HEK293 (cell line): ENCODE results near the gene DLD.

ENCODE experiments used
- HOXC10 ChIP-seq: sonication (generic); formaldehyde crosslinking; IDR thresholded peaks from 2 replicates; pipeline ENCODE4 v1.8.1; 2023; ENCODE audit warnings: mild to moderate bottlenecking, missing genetic modification reagents
- HOXD13 ChIP-seq: sonication (generic); formaldehyde crosslinking; IDR thresholded peaks from 2 replicates; pipeline ENCODE4 v1.8.0; 2022; ENCODE audit warnings: missing genetic modification reagents, borderline replicate concordance
- IKZF3 ChIP-seq: fragments of 450-650 bp; IDR thresholded peaks from 2 replicates; pipeline ENCODE4 v1.5.0; 2018; ENCODE audit warnings: missing biosample characterization, mild to moderate bottlenecking, missing genetic modification characterization, moderate library complexity
- KLF16 ChIP-seq: fragments of 450-650 bp; formaldehyde crosslinking; IDR thresholded peaks from 2 replicates; pipeline ENCODE4 v1.5.1; 2017; ENCODE audit warnings: missing biosample characterization, missing genetic modification characterization
- KLF8 ChIP-seq: fragments of 450-650 bp; formaldehyde crosslinking; IDR thresholded peaks from 2 replicates; pipeline ENCODE4 v1.5.1; 2016; ENCODE audit warnings: missing biosample characterization, missing genetic modification characterization
- SP2 ChIP-seq: fragments of 450-650 bp; formaldehyde crosslinking; IDR thresholded peaks from 2 replicates; pipeline ENCODE4 v1.5.1; 2016; ENCODE audit warnings: missing biosample characterization, missing genetic modification characterization
- SP7 ChIP-seq: fragments of 450-650 bp; formaldehyde crosslinking; IDR thresholded peaks from 2 replicates; pipeline ENCODE4 v1.5.1; 2016; ENCODE audit warnings: missing biosample characterization, missing genetic modification characterization
- ZNF140 ChIP-seq: fragments of 450-650 bp; formaldehyde crosslinking; IDR thresholded peaks from 2 replicates; pipeline ENCODE4 v1.5.1; 2016; ENCODE audit warnings: missing biosample characterization, missing genetic modification characterization
- ZNF16 ChIP-seq: fragments of 450-650 bp; formaldehyde crosslinking; IDR thresholded peaks from 2 replicates; pipeline ENCODE4 v1.5.1; 2016; ENCODE audit warnings: low read depth, missing biosample characterization, missing genetic modification characterization
- ZNF175 ChIP-seq: fragments of 450-650 bp; formaldehyde crosslinking; IDR thresholded peaks from 2 replicates; pipeline ENCODE4 v1.5.1; 2016; ENCODE audit warnings: missing biosample characterization, missing genetic modification characterization
- ZNF223 ChIP-seq: fragments of 450-650 bp; formaldehyde crosslinking; IDR thresholded peaks from 2 replicates; pipeline ENCODE4 v1.5.1; 2016; ENCODE audit warnings: missing biosample characterization, missing genetic modification characterization
- ZNF416 ChIP-seq: fragments of 450-650 bp; formaldehyde crosslinking; IDR thresholded peaks from 2 replicates; pipeline ENCODE4 v1.5.1; 2016; ENCODE audit warnings: missing biosample characterization, missing genetic modification characterization
- ZNF548 ChIP-seq: fragments of 450-650 bp; formaldehyde crosslinking; IDR thresholded peaks from 2 replicates; pipeline ENCODE4 v1.5.1; 2016; ENCODE audit warnings: missing biosample characterization, missing genetic modification characterization
- ZNF621 ChIP-seq: fragments of 450-650 bp; formaldehyde crosslinking; IDR thresholded peaks from 2 replicates; pipeline ENCODE4 v1.5.1; 2017; ENCODE audit warnings: missing biosample characterization, missing genetic modification characterization
- ZNF658 ChIP-seq: fragments of 450-650 bp; formaldehyde crosslinking; IDR thresholded peaks from 2 replicates; pipeline ENCODE4; 2016; ENCODE audit warnings: missing biosample characterization, missing genetic modification characterization
- TF ChIP-seq, protein P1 (sequence below): fragments of 450-650 bp; formaldehyde crosslinking; IDR thresholded peaks from 2 replicates; pipeline ENCODE4 v1.5.1; 2016; ENCODE audit warnings: missing biosample characterization, missing genetic modification characterization
- TF ChIP-seq, protein P2 (sequence below): fragments of 450-650 bp; formaldehyde crosslinking; IDR thresholded peaks from 2 replicates; pipeline ENCODE4 v1.5.1; 2016; ENCODE audit warnings: missing biosample characterization, missing genetic modification characterization
- TF ChIP-seq, protein P3 (sequence below): fragments of 450-650 bp; formaldehyde crosslinking; conservative IDR thresholded peaks from 2 replicates; pipeline ENCODE4 v1.5.1; 2016; ENCODE audit warnings: low read depth, missing biosample characterization, missing genetic modification characterization
- TF ChIP-seq, protein P4 (sequence below): fragments of 450-650 bp; formaldehyde crosslinking; IDR thresholded peaks from 2 replicates; pipeline ENCODE4 v1.5.1; 2016; ENCODE audit warnings: missing biosample characterization, missing genetic modification characterization
- TF ChIP-seq, protein P5 (sequence below): fragments of 450-650 bp; formaldehyde crosslinking; IDR thresholded peaks from 2 replicates; pipeline ENCODE4 v1.5.1; 2016; ENCODE audit warnings: missing biosample characterization, missing genetic modification characterization
- TF ChIP-seq, protein P6 (sequence below): fragments of 450-650 bp; formaldehyde crosslinking; IDR thresholded peaks from 2 replicates; pipeline ENCODE4 v1.5.1; 2016; ENCODE audit warnings: missing biosample characterization, missing genetic modification characterization
- TF ChIP-seq, protein P7 (sequence below): fragments of 450-650 bp; formaldehyde crosslinking; IDR thresholded peaks from 2 replicates; pipeline ENCODE4 v1.5.1; 2016; ENCODE audit warnings: missing biosample characterization, missing genetic modification characterization

Gene DLD

DNA sequence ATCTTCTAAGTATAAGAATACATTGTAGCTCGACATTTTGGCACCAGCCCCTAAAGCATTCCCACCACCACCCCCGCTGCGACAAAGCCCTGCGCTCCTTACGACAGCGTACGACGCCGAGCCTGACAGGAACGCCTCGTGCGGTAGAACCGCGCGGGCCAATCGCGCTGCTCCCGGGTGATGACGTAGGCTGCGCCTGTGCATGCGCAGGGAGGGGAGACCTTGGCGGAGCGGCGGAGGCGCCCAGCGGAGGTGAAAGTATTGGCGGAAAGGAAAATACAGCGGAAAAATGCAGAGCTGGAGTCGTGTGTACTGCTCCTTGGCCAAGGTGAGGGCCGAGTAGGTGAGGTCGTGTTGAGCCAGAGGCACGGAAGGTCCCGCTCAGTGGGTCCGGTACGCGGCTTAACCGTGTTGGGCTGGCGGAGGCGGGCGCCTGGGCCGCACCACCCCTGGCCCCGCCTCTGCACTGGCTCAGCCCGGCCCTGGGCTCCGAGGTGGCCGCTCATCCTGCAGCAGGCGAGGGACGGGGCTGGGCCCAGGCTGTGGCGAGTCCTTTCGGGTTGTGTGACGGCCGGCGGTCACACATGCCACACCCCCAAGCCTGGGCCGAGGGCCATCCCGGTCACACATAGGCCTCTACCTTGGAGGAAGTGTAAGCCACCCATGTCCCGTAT, at the start of gene DLD (continued):
- TF ChIP-seq, protein P1, sequence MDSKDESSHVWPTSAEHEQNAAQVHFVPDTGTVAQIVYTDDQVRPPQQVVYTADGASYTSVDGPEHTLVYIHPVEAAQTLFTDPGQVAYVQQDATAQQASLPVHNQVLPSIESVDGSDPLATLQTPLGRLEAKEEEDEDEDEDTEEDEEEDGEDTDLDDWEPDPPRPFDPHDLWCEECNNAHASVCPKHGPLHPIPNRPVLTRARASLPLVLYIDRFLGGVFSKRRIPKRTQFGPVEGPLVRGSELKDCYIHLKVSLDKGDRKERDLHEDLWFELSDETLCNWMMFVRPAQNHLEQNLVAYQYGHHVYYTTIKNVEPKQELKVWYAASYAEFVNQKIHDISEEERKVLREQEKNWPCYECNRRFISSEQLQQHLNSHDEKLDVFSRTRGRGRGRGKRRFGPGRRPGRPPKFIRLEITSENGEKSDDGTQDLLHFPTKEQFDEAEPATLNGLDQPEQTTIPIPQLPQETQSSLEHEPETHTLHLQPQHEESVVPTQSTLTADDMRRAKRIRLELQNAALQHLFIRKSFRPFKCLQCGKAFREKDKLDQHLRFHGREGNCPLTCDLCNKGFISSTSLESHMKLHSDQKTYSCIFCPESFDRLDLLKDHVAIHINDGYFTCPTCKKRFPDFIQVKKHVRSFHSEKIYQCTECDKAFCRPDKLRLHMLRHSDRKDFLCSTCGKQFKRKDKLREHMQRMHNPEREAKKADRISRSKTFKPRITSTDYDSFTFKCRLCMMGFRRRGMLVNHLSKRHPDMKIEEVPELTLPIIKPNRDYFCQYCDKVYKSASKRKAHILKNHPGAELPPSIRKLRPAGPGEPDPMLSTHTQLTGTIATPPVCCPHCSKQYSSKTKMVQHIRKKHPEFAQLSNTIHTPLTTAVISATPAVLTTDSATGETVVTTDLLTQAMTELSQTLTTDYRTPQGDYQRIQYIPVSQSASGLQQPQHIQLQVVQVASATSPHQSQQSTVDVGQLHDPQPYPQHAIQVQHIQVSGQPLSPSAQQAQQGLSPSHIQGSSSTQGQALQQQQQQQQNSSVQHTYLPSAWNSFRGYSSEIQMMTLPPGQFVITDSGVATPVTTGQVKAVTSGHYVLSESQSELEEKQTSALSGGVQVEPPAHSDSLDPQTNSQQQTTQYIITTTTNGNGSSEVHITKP (tag by site-specific recombination) = peak; percentile 99
- TF ChIP-seq ZNF140 (tag by site-specific recombination) = no peak
- TF ChIP-seq, protein P2, sequence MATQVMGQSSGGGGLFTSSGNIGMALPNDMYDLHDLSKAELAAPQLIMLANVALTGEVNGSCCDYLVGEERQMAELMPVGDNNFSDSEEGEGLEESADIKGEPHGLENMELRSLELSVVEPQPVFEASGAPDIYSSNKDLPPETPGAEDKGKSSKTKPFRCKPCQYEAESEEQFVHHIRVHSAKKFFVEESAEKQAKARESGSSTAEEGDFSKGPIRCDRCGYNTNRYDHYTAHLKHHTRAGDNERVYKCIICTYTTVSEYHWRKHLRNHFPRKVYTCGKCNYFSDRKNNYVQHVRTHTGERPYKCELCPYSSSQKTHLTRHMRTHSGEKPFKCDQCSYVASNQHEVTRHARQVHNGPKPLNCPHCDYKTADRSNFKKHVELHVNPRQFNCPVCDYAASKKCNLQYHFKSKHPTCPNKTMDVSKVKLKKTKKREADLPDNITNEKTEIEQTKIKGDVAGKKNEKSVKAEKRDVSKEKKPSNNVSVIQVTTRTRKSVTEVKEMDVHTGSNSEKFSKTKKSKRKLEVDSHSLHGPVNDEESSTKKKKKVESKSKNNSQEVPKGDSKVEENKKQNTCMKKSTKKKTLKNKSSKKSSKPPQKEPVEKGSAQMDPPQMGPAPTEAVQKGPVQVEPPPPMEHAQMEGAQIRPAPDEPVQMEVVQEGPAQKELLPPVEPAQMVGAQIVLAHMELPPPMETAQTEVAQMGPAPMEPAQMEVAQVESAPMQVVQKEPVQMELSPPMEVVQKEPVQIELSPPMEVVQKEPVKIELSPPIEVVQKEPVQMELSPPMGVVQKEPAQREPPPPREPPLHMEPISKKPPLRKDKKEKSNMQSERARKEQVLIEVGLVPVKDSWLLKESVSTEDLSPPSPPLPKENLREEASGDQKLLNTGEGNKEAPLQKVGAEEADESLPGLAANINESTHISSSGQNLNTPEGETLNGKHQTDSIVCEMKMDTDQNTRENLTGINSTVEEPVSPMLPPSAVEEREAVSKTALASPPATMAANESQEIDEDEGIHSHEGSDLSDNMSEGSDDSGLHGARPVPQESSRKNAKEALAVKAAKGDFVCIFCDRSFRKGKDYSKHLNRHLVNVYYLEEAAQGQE = peak; percentile 6; the same call in 1 of the 2 replicates
- peak; percentile 81 for TF ChIP-seq SP7 (tag by site-specific recombination)
- no peak for TF ChIP-seq ZNF548 (tag by site-specific recombination)
- no peak for TF ChIP-seq ZNF223 (tag by site-specific recombination)
- peak; percentile 84 for TF ChIP-seq SP2
- TF ChIP-seq, protein P3, sequence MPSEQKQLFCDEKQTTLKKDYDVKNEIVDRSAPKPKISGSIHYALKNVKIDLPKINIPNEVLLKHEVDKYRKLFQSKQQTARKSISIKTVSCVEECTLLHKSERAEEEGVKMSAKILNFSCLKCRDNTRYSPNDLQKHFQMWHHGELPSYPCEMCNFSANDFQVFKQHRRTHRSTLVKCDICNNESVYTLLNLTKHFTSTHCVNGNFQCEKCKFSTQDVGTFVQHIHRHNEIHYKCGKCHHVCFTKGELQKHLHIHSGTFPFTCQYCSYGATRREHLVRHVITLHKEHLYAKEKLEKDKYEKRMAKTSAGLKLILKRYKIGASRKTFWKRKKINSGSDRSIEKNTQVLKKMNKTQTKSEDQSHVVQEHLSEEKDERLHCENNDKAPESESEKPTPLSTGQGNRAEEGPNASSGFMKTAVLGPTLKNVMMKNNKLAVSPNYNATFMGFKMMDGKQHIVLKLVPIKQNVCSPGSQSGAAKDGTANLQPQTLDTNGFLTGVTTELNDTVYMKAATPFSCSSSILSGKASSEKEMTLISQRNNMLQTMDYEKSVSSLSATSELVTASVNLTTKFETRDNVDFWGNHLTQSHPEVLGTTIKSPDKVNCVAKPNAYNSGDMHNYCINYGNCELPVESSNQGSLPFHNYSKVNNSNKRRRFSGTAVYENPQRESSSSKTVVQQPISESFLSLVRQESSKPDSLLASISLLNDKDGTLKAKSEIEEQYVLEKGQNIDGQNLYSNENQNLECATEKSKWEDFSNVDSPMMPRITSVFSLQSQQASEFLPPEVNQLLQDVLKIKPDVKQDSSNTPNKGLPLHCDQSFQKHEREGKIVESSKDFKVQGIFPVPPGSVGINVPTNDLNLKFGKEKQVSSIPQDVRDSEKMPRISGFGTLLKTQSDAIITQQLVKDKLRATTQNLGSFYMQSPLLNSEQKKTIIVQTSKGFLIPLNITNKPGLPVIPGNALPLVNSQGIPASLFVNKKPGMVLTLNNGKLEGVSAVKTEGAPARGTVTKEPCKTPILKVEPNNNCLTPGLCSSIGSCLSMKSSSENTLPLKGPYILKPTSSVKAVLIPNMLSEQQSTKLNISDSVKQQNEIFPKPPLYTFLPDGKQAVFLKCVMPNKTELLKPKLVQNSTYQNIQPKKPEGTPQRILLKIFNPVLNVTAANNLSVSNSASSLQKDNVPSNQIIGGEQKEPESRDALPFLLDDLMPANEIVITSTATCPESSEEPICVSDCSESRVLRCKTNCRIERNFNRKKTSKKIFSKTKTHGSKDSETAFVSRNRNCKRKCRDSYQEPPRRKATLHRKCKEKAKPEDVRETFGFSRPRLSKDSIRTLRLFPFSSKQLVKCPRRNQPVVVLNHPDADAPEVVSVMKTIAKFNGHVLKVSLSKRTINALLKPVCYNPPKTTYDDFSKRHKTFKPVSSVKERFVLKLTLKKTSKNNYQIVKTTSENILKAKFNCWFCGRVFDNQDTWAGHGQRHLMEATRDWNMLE (tag by site-specific recombination) = no peak; the same call in 1 of the 2 replicates
- peak; percentile 91 for TF ChIP-seq KLF16 (tag by site-specific recombination)
- TF ChIP-seq ZNF175 = no peak
- TF ChIP-seq, protein P4, sequence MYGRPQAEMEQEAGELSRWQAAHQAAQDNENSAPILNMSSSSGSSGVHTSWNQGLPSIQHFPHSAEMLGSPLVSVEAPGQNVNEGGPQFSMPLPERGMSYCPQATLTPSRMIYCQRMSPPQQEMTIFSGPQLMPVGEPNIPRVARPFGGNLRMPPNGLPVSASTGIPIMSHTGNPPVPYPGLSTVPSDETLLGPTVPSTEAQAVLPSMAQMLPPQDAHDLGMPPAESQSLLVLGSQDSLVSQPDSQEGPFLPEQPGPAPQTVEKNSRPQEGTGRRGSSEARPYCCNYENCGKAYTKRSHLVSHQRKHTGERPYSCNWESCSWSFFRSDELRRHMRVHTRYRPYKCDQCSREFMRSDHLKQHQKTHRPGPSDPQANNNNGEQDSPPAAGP (tag by site-specific recombination) = peak; percentile 84
- TF ChIP-seq, protein P5, sequence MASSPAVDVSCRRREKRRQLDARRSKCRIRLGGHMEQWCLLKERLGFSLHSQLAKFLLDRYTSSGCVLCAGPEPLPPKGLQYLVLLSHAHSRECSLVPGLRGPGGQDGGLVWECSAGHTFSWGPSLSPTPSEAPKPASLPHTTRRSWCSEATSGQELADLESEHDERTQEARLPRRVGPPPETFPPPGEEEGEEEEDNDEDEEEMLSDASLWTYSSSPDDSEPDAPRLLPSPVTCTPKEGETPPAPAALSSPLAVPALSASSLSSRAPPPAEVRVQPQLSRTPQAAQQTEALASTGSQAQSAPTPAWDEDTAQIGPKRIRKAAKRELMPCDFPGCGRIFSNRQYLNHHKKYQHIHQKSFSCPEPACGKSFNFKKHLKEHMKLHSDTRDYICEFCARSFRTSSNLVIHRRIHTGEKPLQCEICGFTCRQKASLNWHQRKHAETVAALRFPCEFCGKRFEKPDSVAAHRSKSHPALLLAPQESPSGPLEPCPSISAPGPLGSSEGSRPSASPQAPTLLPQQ (tag by site-specific recombination) = peak; percentile 72
- no peak for TF ChIP-seq ZNF621 (tag by site-specific recombination)
- TF ChIP-seq ZNF16 = no peak
- TF ChIP-seq HOXC10 = no peak
- no peak for TF ChIP-seq ZNF416 (tag by site-specific recombination)
- TF ChIP-seq KLF8 = no peak
- TF ChIP-seq IKZF3 = peak; percentile 57
- no peak for TF ChIP-seq HOXD13 (CRISPR knock-in tag)
- TF ChIP-seq, protein P6, sequence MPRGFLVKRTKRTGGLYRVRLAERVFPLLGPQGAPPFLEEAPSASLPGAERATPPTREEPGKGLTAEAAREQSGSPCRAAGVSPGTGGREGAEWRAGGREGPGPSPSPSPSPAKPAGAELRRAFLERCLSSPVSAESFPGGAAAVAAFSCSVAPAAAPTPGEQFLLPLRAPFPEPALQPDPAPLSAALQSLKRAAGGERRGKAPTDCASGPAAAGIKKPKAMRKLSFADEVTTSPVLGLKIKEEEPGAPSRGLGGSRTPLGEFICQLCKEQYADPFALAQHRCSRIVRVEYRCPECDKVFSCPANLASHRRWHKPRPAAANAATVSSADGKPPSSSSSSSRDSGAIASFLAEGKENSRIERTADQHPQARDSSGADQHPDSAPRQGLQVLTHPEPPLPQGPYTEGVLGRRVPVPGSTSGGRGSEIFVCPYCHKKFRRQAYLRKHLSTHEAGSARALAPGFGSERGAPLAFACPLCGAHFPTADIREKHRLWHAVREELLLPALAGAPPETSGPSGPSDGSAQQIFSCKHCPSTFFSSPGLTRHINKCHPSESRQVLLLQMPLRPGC (tag by site-specific recombination) = peak; percentile 11; the same call in 1 of the 2 replicates
- TF ChIP-seq ZNF658 (tag by site-specific recombination) = no peak
- TF ChIP-seq, protein P7, sequence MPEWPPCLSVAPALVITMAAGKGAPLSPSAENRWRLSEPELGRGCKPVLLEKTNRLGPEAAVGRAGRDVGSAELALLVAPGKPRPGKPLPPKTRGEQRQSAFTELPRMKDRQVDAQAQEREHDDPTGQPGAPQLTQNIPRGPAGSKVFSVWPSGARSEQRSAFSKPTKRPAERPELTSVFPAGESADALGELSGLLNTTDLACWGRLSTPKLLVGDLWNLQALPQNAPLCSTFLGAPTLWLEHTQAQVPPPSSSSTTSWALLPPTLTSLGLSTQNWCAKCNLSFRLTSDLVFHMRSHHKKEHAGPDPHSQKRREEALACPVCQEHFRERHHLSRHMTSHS (tag by site-specific recombination) = no peak
